ENCODE results near the gene LEFTY1.
"Not testable (repeated sequence)": the region's sequence is repeated elsewhere in the genome, so short reads cannot be mapped to it uniquely, and the experiment has no call there.

LEFTY1 gene, protein sequence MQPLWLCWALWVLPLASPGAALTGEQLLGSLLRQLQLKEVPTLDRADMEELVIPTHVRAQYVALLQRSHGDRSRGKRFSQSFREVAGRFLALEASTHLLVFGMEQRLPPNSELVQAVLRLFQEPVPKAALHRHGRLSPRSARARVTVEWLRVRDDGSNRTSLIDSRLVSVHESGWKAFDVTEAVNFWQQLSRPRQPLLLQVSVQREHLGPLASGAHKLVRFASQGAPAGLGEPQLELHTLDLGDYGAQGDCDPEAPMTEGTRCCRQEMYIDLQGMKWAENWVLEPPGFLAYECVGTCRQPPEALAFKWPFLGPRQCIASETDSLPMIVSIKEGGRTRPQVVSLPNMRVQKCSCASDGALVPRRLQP

DNA sequence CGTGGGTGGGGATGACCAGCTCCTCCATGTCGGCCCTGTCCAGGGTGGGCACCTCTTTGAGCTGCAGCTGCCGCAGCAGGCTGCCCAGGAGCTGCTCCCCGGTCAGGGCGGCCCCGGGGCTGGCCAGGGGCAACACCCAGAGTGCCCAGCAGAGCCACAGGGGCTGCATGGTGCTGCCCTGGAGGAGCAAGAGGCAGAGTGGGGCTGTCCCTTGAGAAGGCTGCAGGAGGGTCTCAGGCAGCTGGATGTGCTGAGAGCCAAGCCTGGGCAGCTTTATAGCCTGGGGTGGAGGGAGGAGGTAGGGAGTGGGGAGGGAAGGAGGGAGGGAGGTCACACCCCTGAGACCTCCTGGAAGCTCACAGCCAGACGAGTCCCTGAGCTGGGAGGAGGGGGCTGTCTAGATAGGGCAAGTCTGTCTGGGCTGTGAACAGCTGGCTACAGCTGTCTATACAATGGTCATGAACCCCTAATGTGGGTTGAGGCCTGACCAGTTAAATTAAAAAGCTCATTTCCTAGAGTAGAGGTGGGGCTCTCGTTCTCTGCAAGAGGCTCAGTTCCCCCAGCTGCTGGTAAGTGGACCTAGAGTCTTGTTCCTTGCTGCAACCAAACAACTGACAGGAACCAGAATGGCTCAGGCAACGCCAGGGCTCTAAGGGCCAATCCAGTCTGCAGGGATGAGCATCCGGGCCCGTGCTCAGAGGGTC, at the start of gene LEFTY1:
TSS of gene LEFTY1 (minus strand) at position 249 of the 704 bp plus-strand sequence. CDS start at position 169, 80 bp downstream.
- TF ChIP-seq, protein P1, sequence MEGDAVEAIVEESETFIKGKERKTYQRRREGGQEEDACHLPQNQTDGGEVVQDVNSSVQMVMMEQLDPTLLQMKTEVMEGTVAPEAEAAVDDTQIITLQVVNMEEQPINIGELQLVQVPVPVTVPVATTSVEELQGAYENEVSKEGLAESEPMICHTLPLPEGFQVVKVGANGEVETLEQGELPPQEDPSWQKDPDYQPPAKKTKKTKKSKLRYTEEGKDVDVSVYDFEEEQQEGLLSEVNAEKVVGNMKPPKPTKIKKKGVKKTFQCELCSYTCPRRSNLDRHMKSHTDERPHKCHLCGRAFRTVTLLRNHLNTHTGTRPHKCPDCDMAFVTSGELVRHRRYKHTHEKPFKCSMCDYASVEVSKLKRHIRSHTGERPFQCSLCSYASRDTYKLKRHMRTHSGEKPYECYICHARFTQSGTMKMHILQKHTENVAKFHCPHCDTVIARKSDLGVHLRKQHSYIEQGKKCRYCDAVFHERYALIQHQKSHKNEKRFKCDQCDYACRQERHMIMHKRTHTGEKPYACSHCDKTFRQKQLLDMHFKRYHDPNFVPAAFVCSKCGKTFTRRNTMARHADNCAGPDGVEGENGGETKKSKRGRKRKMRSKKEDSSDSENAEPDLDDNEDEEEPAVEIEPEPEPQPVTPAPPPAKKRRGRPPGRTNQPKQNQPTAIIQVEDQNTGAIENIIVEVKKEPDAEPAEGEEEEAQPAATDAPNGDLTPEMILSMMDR (IDR thresholded peaks at IDR 0.05; ENCODE audit: extremely low read depth, insufficient read depth, missing control alignments): no peak
- no peak for DNase-seq (ENCODE audit: low spot score)
- in situ Hi-C loops (cut with MboI; ENCODE audit: low pct_unique_long_range_greater_than_20kb, low sequenced_read_pairs, unreplicated experiment): no loop called here

DNA sequence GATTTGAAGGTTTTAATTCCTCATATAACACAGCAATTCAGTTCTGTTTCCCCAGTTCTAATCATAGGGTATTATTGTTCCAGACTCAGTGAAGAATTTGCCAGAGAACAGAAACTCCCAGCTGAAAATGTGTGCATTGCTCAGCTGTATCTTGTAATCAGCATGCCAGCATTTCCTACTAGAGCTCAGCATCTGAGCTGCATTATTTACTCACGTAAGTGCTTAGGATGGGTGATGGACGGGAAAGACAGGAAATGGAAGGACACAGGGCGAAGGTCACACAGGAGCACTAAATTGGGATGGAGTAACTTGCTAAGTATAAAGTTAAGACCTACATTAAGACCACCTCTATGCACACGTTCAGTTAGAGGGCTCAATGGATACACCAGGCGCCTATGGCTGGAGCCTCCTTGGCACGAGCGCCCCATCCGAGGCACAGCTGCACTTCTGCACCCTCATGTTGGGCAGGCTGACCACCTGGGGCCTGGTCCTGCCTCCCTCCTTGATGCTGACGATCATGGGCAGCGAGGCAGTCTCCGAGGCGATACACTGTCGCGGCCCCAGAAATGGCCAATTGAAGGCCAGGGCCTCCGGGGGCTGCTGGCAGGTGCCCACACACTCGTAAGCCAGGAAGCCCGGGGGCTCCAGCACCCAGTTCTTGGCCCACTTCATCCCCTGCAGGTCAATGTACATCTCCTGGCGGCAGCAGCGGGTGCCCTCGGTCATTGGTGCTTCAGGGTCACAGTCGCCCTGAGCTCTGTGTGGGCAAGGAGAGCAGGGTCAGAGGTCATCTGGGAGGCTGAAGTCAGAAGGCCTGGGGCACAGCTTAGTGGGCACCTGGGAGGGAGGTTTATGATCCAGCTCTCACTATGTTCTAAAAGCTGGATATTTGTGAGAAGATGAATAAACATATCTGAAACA, 48.4 kb upstream of the LEFTY1 start:
- TF ChIP-seq, protein P1 (IDR thresholded peaks at IDR 0.05; ENCODE audit: extremely low read depth, insufficient read depth, missing control alignments): no peak

DNA sequence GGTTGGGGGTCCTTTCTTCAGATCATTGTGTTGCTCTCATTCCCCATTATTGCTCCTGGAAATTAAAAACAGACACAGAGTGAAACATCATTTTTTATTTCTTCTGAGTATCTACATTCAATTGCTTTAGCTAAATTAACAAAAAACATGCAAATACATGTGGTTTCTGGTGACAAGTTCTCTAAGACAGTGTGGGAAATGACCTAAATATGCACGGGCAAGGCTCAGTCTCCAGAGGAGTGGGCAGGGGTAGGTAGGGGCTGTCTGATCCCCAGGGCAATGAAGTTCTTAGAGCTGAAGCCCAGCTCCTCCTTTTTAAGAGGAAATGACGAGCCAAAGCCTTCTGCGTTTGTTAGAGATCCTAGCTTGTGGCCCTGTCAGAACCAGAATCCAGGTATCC, 47.6 kb upstream of the LEFTY1 start:
- DNase-seq (ENCODE audit: low spot score): no peak
- in situ Hi-C loops (cut with MboI; ENCODE audit: low pct_unique_long_range_greater_than_20kb, low sequenced_read_pairs, unreplicated experiment): no loop called here
- TF ChIP-seq, protein P1 (IDR thresholded peaks at IDR 0.05; ENCODE audit: extremely low read depth, insufficient read depth, missing control alignments): no peak

More for the DNA sequence above, 48.4 kb upstream of the LEFTY1 start:
- in situ Hi-C loops (cut with MboI; ENCODE audit: low pct_unique_long_range_greater_than_20kb, low sequenced_read_pairs, unreplicated experiment): no loop called here
- DNase-seq (ENCODE audit: low spot score): no peak

DNA sequence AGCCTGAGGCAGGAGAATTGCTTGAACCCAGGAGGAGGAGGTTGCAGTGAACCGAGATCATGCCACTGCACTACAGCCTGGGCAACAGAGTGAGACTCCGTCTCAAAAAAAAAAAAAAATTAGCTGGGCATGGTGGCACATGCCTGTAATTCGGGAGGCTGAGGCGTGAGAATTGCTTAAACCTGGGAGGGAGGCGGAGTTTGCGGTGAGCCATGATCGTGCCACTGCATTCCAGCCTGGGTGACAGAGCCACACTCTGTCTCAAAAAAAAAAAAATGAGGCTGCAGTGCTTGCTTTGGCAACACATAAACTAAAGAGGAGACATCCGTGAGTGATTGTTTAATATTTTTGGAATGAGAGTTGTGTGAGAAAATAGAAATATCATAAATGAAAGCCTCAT, 47.1 kb upstream of the LEFTY1 start:
- in situ Hi-C loops (cut with MboI; ENCODE audit: low pct_unique_long_range_greater_than_20kb, low sequenced_read_pairs, unreplicated experiment); DNase-seq (ENCODE audit: low spot score): not testable (repeated sequence)

DNA sequence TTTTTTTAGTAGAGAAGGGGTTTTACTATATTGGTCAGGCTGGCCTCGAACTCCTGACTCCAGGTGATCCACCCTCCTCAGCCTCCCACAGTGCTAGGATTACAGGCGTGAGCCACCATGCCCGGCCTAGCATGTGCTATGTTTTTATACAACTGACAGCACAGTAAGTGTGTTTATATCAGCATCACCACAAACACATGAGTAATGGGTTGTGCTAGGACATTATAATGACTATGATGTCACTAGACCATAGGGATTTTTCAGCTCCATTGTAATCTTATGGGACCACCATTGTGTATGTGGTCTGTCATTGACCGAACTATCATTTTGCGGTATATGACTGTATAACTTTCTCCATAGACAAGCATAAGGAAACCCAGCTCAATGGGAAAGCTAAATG, 45.8 kb upstream of the LEFTY1 start:
- TF ChIP-seq, protein P1 (IDR thresholded peaks at IDR 0.05; ENCODE audit: extremely low read depth, insufficient read depth, missing control alignments): no peak
- in situ Hi-C loops (cut with MboI; ENCODE audit: low pct_unique_long_range_greater_than_20kb, low sequenced_read_pairs, unreplicated experiment): no loop called here

DNA sequence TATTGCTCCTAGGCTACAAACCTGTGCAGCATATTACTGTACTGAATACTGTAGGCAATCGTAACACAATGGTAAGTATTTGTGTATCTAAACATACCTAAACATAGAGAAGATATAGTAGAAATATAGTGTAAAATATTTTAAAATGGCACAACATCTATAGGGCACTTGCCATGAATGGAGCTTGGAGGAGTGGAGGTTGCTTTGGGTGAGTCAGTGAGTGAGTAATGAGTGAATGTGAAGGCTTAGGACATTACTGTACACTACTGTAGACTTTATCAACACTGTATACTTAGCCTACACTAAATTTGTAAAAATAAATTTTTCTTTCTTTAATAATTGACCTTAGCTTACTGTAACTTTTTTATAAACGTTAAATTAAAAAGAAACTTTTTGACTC, 44.1 kb upstream of the LEFTY1 start:
- TF ChIP-seq, protein P1 (IDR thresholded peaks at IDR 0.05; ENCODE audit: extremely low read depth, insufficient read depth, missing control alignments): no peak
- no peak for DNase-seq (ENCODE audit: low spot score)
- in situ Hi-C loops (cut with MboI; ENCODE audit: low pct_unique_long_range_greater_than_20kb, low sequenced_read_pairs, unreplicated experiment): no loop called here

More for the DNA sequence above, 45.8 kb upstream of the LEFTY1 start:
- no peak for DNase-seq (ENCODE audit: low spot score)

All from GM13977 (cell line).